Spinal cord (tissue), 10 donors: ENCODE data around the gene OR1F1. TPM values are rescaled to one million over a fixed set of nuclear protein-coding genes. Genes with fewer than 3 reads are reported as not detected.

Experiments used
- DNase-seq, 6 donors: peaks; one replicate each; pipeline versions ENCODE4 v3.0.0 to v3.0.0-alpha.2; 2013 to 2015; ENCODE audit warnings: low spot score in 6 of 6, low read depth in 4 of 6
- H3K27ac ChIP-seq: one replicate; pipeline ENCODE4 v1.5.1; 2013; ENCODE audit warnings: low read depth, low read length, control low read depth
- H3K27me3 ChIP-seq: one replicate; pipeline ENCODE4 v1.6.1; 2013; ENCODE audit warnings: low read length; ENCODE audit not compliant: control insufficient read depth, insufficient read depth
- H3K36me3 ChIP-seq: one replicate; pipeline ENCODE4 v1.6.1; 2013; ENCODE audit warnings: low read length; ENCODE audit not compliant: control insufficient read depth, insufficient read depth
- H3K4me1 ChIP-seq: one replicate; pipeline ENCODE4 v1.6.1; 2013; ENCODE audit warnings: low read length; ENCODE audit not compliant: control insufficient read depth, insufficient read depth
- H3K4me3 ChIP-seq: one replicate; pipeline ENCODE4 v1.5.1; 2013; ENCODE audit warnings: low read depth, low read length, control low read depth
- H3K9me3 ChIP-seq: one replicate; pipeline ENCODE4 v1.6.1; 2013; ENCODE audit warnings: low read length; ENCODE audit not compliant: control insufficient read depth, insufficient read depth
- WGBS: methylation state at CpG from one replicate; pipeline ENCODE4 v1.1.5; 2013; ENCODE audit warnings: missing lambda C conversion rate; ENCODE audit not compliant: insufficient coverage; 5-methylcytosine and 5-hydroxymethylcytosine counted together
- polyA plus RNA-seq, 2 donors: library from polyadenylated mRNA; unstranded; fragments of 120-200 nt; gene quantifications; one replicate each; pipeline ENCODE4 v1.2.1, GENCODE V29; 2013; ENCODE audit not compliant: insufficient read length in 2 of 2
- total RNA-seq, 2 donors: library from RNA; depleted of rRNA in 1 of 2; stranded (reverse); fragments of 120-200 nt in 1 of 2; fragments of >200 nt in 1 of 2; gene quantifications; one replicate each; pipeline versions ENCODE4 v1.2.3 to v1.2.4, GENCODE V29; 2013 to 2014
- donor health status: healthy.

The OR1F1 gene
- total and polyA plus RNA-seq, 4 donors, result 0.20 to 2.4 (median 1.8) TPM; not detected in 1

DNA sequence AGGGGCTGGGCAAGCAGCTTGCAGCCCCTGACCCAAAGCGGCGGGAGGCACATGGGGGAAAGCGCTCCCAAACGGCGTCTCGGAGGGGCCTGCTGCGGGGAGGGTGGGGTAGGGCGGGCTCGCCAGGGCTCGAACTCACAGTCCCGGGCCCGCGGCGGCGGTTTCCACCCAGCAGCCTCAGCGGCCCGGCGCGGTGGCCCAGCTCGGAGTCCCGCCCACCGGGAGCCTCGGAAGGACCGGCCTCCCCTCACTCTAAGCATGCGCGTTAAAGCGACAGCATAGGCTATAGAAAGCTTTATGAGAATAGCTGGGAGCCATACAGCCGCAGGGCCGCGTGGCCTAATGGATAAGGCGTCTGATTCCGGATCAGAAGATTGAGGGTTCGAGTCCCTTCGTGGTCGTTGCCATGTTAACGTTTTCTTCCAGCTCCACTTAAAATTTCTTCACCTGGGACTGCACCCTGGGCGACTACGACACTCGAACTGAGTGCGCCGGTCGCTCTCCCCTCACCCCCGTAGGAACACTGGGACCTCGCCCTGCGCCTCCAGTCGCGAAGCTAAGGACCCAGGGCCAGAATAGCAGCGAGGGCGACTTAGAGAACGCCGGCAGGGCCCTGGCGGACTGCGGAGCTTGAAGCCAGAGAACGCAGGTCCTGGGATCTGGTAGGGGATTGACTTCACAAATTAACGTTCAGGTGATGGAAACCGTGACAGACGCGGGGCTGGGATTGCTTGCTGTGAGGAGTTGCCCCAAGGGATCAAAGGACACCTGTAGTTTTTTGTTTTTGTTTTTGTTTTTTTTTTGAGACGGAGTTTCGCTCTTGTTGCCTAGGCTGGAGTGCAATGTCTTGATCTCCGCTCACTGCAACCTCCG lies 37.4 kb upstream of the OR1F1 start:
- WGBS, result 0% methylated on average over 48 of the region's 62 CpGs
- peaks cover 36% of the 10 kb centered on the region for H3K4me1 ChIP-seq
- H3K27ac ChIP-seq, result peak overlapping the region; percentile 85
- peak; percentile 89 to 99 (median 95) for DNase-seq
- H3K9me3 ChIP-seq, result no peaks in the 10 kb centered on the region
- H3K4me3 ChIP-seq, result peak overlapping the region; percentile 62
- no peaks in the 10 kb centered on the region for H3K27me3 ChIP-seq
- peaks cover 6% of the 10 kb centered on the region for H3K36me3 ChIP-seq

DNA sequence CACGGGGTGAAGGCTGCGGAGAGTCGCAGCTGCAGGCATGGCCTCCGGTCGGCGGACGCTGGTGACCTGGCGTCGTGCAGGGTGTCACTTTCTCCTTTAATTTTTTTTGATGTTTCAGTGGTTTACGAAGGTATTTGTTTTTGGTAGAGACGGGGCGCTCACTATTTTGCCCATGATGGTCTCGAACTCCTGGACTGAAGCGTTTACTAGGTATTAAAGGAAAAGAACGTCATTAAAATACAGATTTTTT lies 36.1 kb upstream of the OR1F1 start:
- 0% methylated on average over 1 of the region's 15 CpGs for WGBS
- peak overlapping the region; percentile 79 for H3K27ac ChIP-seq

DNA sequence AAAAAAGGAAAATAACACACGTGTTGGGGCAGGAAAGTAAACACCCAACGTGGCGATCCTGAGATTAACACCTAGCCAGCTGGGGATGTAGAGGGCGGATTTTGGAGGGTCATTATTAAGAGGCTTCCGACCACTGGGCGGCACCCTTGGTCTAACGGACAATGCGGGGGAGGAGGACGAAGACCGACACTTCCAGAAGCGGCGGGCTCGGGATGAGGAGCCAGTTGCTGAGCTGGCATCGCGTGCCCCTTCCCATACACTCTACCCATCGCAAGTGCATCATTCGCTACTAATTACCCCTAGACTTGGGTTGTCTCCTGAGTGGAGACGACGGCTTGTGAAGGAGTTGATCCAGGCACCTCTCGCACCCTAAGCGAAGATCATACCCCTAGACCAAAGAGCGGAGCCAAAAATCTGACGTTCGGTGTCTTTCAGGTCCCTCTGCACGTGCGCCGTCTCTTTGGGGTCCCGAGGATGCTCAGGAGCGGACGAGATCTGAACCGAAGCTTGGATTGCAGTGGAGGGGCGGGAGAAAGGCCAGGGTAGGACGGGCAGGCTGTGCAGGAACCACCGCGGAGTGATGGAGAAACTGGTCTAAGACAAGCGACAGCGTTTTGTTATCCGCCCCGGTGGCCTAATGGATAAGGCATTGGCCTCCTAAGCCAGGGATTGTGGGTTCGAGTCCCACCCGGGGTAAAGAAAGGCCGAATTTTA lies 35.6 kb upstream of the OR1F1 start:
- peaks cover 4% of the 10 kb centered on the region for H3K27me3 ChIP-seq
- no peaks in the 10 kb centered on the region for H3K9me3 ChIP-seq
- no peaks in the 10 kb centered on the region for H3K36me3 ChIP-seq
- H3K27ac ChIP-seq, result peak overlapping the region; percentile 79
- peaks cover 39% of the 10 kb centered on the region for H3K4me1 ChIP-seq
- 0% methylated on average over 35 of the region's 42 CpGs for WGBS
- H3K4me3 ChIP-seq, result peak overlapping the region; percentile 53
- DNase-seq, result peak in 5 of 6 donors; percentile 81 to 97 (median 87)

More for the DNA sequence above, 36.1 kb upstream of the OR1F1 start:
- Histone ChIP-seq H3K27me3 (no peaks in the 10 kb centered on the region), H3K4me3 (peak overlapping the region; percentile 53), H3K4me1 (peaks cover 36% of the 10 kb centered on the region), H3K36me3 (peaks cover 3% of the 10 kb centered on the region), H3K9me3 (no peaks in the 10 kb centered on the region)
- DNase-seq, result no peak

DNA sequence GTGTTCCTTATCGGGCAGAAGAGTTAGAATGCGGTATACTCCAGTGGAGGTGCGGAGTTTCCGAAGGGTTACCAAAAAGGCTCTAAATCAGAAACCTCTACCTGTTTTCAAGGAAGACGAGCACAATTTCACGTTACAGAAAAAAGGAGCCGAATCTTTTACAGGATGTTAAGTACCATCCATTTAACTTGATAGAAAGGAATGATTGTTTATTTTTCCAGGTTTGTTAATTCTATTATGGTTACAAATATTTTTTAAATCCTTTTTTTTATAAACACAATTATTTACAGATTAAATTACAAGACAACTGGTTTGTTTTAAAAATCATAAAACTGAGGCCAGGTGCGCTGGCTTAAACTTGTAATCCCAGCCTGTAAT lies 35.0 kb upstream of the OR1F1 start:
- no peak overlapping the region for H3K27ac ChIP-seq
- 0% methylated on average over 1 of the region's 8 CpGs for WGBS
- H3K4me3 ChIP-seq, result peak overlapping the region; percentile 53

DNA sequence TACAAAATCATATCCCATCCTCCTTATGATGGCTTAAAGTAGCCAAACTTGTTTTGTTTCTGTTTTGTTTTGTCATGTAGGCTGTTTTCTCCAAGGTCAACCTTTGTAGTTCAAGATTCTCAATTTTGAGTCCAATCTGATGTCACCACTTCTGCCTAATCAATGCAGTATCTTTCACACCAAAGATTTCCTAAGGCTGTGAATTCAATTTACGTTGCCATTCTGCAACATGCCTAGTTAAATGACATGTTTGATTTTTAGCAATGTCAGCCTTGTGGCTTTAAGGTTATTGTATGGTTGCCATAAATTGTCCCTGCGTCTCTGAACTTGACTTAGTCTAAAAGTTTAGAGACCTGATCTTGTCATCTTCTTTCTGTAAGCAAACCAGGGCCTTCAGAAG lies 32.8 kb upstream of the OR1F1 start:
- Histone ChIP-seq H3K9me3 (no peaks in the 10 kb centered on the region), H3K4me1 (peaks cover 51% of the 10 kb centered on the region), H3K27me3 (peaks cover 25% of the 10 kb centered on the region), H3K36me3 (no peaks in the 10 kb centered on the region), H3K4me3 (no peak overlapping the region), H3K27ac (no peak overlapping the region)
- WGBS, result 88% methylated on average over 1 of the region's 2 CpGs
- no peak for DNase-seq

More for the DNA sequence above, 35.0 kb upstream of the OR1F1 start:
- Histone ChIP-seq H3K27me3 (peaks cover 9% of the 10 kb centered on the region), H3K4me1 (peaks cover 44% of the 10 kb centered on the region), H3K36me3 (no peaks in the 10 kb centered on the region), H3K9me3 (no peaks in the 10 kb centered on the region)
- DNase-seq, result no peak

DNA sequence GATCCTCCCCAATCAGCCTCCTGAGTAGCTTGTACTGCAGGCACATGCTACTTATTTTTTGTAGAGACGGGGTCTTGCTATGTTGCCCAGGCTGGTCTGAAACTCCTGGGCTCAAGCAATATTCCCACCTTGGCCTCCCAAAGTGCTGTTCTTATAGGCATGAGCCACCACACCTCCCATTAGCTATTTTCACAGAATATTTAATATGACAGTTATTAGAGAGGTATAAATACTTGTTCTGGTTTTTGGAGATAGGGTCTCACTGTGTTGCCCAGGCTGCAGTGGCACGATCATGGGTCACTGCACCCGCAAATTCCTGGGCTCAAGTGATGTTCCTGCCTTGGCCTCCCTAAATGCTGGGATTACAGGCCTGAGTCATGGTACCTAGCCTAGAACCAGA lies 32.0 kb upstream of the OR1F1 start:
- Histone ChIP-seq H3K4me3 (no peak overlapping the region), H3K27ac (no peak overlapping the region), H3K4me1 (peaks cover 48% of the 10 kb centered on the region), H3K27me3 (peaks cover 29% of the 10 kb centered on the region), H3K36me3 (no peaks in the 10 kb centered on the region), H3K9me3 (no peaks in the 10 kb centered on the region)
- 94% methylated on average over 2 of the region's 3 CpGs for WGBS
- DNase-seq, result no peak

DNA sequence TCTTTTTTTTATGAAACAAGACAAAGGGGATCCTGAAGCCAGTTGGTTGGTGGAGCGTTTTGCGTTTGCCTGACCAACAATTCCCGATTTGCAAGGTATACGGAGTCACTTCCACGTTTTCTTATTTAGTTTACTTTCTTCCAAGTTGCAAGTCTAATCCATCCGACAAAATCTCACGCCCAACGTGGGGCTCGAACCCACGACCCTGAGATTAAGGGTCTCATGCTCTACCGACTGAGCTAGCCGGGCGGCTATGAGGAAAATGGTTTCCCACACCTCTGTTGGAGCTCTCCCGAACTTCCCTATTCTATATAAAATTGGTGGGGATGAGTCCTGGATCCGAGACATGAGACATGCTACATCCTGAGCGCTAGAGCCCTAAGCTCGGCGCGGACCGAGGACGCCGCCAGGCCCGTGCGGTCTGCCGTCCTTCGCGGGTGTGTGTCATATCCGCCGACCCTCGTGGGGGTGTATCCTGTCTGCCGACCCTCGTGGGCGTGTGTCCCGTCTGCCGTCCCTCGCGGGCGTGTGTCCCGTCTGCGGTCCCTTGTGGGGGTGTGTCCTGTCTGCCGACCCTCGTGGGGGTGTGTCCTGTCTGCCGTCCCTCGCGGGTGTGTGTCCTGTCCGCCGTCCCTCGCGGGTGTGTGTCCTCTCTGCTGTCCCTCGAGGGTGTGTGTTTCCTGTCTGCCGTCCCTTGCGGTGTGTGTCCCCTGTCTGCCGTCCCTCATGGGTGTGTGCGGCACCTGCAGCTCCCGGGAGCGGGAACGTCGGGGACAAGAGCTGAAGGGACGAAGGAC lies 30.6 kb upstream of the OR1F1 start:
- WGBS, result under 1% methylated on average over 54 of the region's 59 CpGs
- Histone ChIP-seq H3K36me3 (no peaks in the 10 kb centered on the region), H3K27ac (no peak overlapping the region), H3K27me3 (peaks cover 38% of the 10 kb centered on the region), H3K4me1 (peaks cover 33% of the 10 kb centered on the region), H3K4me3 (peak overlapping the region; percentile 60), H3K9me3 (no peaks in the 10 kb centered on the region)
- DNase-seq, result peak in 2 of 6 donors; percentile 75 to 87

DNA sequence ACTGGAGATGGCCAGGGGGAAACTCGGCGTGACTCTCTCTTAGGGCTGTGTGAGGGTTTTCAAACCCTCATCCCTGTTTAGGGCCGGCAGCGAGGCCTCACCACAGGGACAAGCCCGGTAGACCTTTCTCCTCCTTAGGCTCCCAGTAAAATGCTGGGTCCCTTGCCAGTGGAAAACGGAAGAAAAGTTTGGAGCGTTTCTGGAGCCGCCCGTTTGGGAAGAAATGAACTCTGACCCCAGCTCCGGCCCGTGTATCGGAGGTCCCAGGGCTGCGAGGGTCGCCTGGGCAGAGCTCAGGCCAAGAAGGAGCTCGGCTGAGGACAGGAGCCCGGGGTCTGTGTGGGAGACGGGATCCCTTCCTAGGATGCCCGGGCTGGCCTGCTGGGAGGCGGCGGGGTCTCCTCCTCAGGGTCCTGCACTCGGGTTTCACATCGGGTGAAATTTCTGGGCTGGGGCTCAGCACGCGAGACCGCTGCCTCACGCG lies 29.9 kb upstream of the OR1F1 start:
- WGBS, result under 1% methylated on average over 27 of the region's 27 CpGs
- peaks cover 38% of the 10 kb centered on the region for H3K27me3 ChIP-seq

DNA sequence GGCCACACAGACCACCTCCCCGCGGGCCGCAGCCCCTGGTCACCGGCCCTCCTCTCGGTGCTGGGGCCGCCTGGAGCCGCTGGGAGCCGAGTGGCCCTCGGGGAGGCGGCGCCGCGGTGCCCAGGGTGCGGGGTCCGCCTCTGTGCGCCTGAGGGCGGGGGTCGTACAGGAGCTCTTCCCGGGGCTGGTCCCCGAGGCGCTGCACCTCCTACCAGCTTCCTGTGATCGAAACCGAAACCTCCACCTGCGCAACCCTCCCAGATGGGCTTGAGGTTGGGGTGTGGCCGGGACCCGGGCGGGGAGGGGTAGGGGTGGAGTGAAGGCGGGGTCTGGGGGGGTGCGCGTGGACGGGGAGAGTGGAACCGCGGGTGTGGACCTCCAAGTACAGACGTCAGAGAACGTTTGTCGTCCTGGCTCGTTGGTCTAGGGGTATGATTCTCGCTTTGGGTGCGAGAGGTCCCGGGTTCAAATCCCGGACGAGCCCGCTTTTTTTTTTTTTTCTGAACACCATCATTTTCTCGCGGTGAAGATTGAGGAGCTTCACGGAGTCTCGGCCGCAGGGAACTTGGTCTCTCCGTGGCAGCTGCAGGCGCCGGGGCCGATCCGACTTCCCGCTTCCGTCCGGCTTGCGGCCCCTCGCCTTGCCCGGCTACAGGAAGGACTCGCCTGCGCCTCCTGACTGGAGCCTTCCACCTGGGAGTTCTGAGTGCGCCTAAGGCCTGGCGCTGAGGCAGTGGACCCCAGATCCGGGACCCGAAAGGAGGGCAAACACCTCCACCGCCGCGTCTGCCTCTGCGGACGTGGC lies 29.3 kb upstream of the OR1F1 start:
- 1% methylated on average over 70 of the region's 70 CpGs for WGBS
- Histone ChIP-seq H3K4me3 (peak overlapping the region; percentile 60), H3K9me3 (no peaks in the 10 kb centered on the region), H3K27me3 (peaks cover 41% of the 10 kb centered on the region), H3K27ac (peak overlapping the region; percentile 76), H3K4me1 (peaks cover 31% of the 10 kb centered on the region), H3K36me3 (no peaks in the 10 kb centered on the region)
- DNase-seq, result peak in 2 of 6 donors; percentile 47 to 70

More for the DNA sequence above, 29.9 kb upstream of the OR1F1 start:
- no peaks in the 10 kb centered on the region for H3K9me3 ChIP-seq
- peak overlapping the region; percentile 21 for H3K27ac ChIP-seq
- DNase-seq, result peak in 1 of 6 donors; percentile 29
- peaks cover 31% of the 10 kb centered on the region for H3K4me1 ChIP-seq
- no peaks in the 10 kb centered on the region for H3K36me3 ChIP-seq
- peak overlapping the region; percentile 60 for H3K4me3 ChIP-seq
